ENCODE measurements around the gene CCDC142. TPM values are rescaled to one million over a fixed set of nuclear protein-coding genes. Genes with fewer than 3 reads are reported as not detected.

The CCDC142 gene, protein sequence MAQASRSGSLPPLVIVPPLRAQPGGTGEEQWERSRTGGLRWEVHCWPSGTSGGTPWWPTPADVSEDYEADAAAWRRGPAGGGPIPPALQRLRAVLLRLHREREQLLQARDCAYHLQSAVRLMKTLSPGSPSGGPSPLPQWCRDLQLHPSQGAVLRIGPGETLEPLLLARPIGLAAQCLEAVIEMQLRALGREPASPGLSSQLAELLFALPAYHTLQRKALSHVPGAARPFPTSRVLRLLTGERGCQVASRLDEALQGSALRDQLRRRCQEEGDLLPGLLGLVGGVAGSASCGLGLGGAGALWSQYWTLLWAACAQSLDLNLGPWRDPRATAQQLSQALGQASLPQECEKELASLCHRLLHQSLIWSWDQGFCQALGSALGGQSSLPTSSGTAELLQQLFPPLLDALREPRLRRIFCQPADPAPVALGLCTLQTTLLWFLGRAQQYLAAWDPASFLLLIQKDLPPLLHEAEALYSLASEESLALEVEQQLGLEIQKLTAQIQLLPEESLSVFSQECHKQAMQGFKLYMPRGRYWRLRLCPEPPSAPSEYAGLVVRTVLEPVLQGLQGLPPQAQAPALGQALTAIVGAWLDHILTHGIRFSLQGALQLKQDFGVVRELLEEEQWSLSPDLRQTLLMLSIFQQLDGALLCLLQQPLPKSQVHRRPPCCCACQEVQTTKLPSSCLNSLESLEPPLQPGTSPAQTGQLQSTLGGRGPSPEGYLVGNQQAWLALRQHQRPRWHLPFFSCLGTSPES
- polyA plus RNA-seq (ENCODE audit: low read depth in 6 of 6): 10 to 100 TPM in 4 of 6 donors, 1 to 10 TPM in 2; 5.9 to 25.9 (median 12.0) TPM

DNA sequence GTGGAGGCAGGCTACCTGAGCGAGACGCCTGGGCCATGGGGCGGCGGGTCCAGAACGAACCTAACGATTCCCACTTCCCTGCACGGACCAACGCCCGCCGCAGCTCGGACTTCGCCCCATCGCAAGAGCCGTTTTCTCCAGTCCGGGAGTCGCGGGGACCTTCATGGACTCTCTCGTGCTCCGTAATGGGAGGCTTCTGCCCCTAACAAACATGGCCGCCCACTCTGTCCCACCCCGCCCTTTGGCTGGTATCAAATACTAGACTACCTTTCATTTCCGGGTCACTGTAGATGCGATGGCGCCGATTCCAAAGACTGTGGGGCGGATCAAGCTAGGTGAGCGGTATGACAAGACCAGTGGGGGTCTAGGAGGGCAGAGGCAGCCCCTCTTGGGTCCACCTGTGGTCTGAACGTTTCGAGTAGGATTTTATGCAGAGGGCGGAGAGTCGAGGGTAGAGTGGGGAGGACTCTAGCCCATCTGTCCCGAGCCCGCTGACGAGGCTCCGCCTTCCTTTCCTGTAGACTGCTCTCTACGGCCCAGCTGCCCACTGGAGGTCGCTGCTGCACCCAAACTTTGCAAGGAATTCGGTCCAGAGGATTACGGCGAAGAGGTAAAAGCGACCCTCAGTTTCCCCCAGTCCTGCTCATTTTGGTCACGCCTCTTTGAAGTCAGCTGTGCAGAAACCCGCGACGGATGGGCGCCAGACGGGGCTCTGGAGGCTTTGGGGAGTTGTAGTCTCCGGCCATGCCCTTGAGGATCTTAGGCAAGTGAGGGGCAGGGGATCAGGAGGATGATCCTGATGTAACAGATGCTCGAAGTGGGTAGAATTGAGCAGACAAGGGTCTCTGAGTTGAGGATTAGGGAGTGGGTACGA, at the start of gene CCDC142, which contains the start of gene TTC31:
Gene CCDC142, minus strand, starts transcription at position 198 of the 874 bp plus-strand sequence. Its CDS starts 161 bp downstream, at position 37.
Gene TTC31, plus strand, starts transcription at position 281 of the 874 bp plus-strand sequence. Its CDS starts 15 bp downstream, at position 296.
- ATAC-seq (ENCODE audit: low read depth in 2 of 2) (peak; percentile 92 to 93), DNase-seq (peak; percentile 95)
- Mint-ChIP-seq H3K27ac (peak within 1 kb of the TSS; percentile 95 to 100 (median 98)), H3K36me3 (peaks cover 0 to 12% of the 10 kb centered on the region in 2 donors), H3K4me1 (peaks cover 28 to 35% (median 34%) of the 10 kb centered on the region in 3 donors), H3K27me3 (no peaks in the 10 kb centered on the region), H3K4me3 (peak within 1 kb of the TSS; percentile 95 to 100 (median 100)), H3K9me3 (no peaks in the 10 kb centered on the region)

- Mint-ChIP-seq H3K36me3 (peaks cover 2 to 12% of the 10 kb centered on the region in 2 donors), H3K4me3 (peak overlapping the region; percentile 2 to 96 (median 86)), H3K27me3 (no peaks in the 10 kb centered on the region), H3K27ac (peak overlapping the region in 4 of 6 donors; percentile 17 to 95 (median 74)), H3K9me3 (peaks cover 0 to 1% (median 0%) of the 10 kb centered on the region in 7 donors), H3K4me1 (peaks cover 39 to 43% (median 40%) of the 10 kb centered on the region in 3 donors)
- ATAC-seq (ENCODE audit: low read depth in 2 of 2) (no peak), DNase-seq (no peak)
Measured at GRCh38 chr2:74532222-74532621, 49.4 kb upstream of the CCDC142 start.

- H3K27me3 Mint-ChIP-seq: no peaks in the 10 kb centered on the region
- H3K36me3 Mint-ChIP-seq: peaks cover 8 to 14% of the 10 kb centered on the region in 2 donors
Measured at GRCh38 chr2:74531666-74532065, 48.9 kb upstream of the CCDC142 start.

DNA sequence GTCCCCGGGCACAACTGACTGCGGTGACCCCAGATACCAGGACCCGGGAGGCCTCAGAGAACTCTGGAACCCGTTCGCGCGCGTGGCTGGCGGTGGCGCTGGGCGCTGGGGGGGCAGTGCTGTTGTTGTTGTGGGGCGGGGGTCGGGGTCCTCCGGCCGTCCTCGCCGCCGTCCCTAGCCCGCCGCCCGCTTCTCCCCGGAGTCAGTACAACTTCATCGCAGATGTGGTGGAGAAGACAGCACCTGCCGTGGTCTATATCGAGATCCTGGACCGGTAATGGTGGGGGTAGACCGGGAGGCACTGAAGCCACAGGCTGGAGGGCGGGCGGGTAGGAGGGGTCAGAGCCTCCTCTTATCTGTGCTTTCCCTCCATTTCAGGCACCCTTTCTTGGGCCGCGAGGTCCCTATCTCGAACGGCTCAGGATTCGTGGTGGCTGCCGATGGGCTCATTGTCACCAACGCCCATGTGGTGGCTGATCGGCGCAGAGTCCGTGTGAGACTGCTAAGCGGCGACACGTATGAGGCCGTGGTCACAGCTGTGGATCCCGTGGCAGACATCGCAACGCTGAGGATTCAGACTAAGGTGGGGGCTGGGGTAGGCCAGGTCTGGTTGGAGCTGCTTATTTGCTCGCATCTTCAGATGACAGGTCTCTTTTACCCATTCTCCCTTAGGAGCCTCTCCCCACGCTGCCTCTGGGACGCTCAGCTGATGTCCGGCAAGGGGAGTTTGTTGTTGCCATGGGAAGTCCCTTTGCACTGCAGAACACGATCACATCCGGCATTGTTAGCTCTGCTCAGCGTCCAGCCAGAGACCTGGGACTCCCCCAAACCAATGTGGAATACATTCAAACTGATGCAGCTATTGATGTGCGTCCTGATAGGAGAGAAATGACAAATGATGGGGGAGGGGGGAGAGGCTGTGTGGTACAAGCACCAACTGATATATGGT, 47.7 kb upstream of the CCDC142 start:
- Mint-ChIP-seq H3K27ac (peak overlapping the region; percentile 63 to 97 (median 94)), H3K27me3 (no peaks in the 10 kb centered on the region), H3K4me3 (peak overlapping the region; percentile 83 to 96 (median 94)), H3K36me3 (peaks cover 15 to 21% of the 10 kb centered on the region in 2 donors), H3K9me3 (peaks cover 0 to 1% (median 0%) of the 10 kb centered on the region in 7 donors), H3K4me1 (peaks cover 46 to 57% (median 49%) of the 10 kb centered on the region in 3 donors)
- DNase-seq (peak; percentile 58), ATAC-seq (ENCODE audit: low read depth in 2 of 2) (peak; percentile 19 to 26)

More at GRCh38 chr2:74531666-74532065, 48.9 kb upstream of the CCDC142 start:
- peak overlapping the region in 3 of 6 donors; percentile 57 to 95 (median 93) for H3K27ac Mint-ChIP-seq
- ATAC-seq (ENCODE audit: low read depth in 2 of 2) (no peak), DNase-seq (no peak)
- H3K4me1 Mint-ChIP-seq: peaks cover 38 to 49% (median 42%) of the 10 kb centered on the region in 3 donors
- peak overlapping the region; percentile 17 to 96 (median 86) for H3K4me3 Mint-ChIP-seq
- H3K9me3 Mint-ChIP-seq: peaks cover 0 to 1% (median 0%) of the 10 kb centered on the region in 7 donors

GRCh38 chr2:74529357-74530238, 46.8 kb upstream of the CCDC142 start, which contains the start of the genes AUP1 and HTRA2:
Gene AUP1 (minus strand): TSS chr2:74529706. CDS start chr2:74529629, 77 bp downstream.
Gene HTRA2 (plus strand): TSS chr2:74529933. CDS start chr2:74530007, 74 bp downstream.
- H3K36me3 Mint-ChIP-seq: peaks cover 15 to 21% of the 10 kb centered on the region in 2 donors

GRCh38 chr2:74528600-74529356, 46.0 kb upstream of the CCDC142 start:
- DNase-seq: no peak

More at GRCh38 chr2:74529357-74530238, 46.8 kb upstream of the CCDC142 start, which contains the start of the genes AUP1 and HTRA2:
- Mint-ChIP-seq H3K4me3 (peak within 1 kb of the TSS; percentile 83 to 96 (median 94)), H3K27ac (peak within 1 kb of the TSS; percentile 93 to 97 (median 96)), H3K9me3 (peaks cover 0 to 1% (median 0%) of the 10 kb centered on the region in 7 donors), H3K27me3 (no peaks in the 10 kb centered on the region), H3K4me1 (peaks cover 46 to 57% (median 49%) of the 10 kb centered on the region in 3 donors)
- DNase-seq (peak; percentile 92), ATAC-seq (ENCODE audit: low read depth in 2 of 2) (peak; percentile 81 to 82)

GRCh38 chr2:74527741-74528140, 44.9 kb upstream of the CCDC142 start:
- H3K9me3 Mint-ChIP-seq: no peaks in the 10 kb centered on the region
- peaks cover 46 to 55% (median 49%) of the 10 kb centered on the region in 3 donors for H3K4me1 Mint-ChIP-seq
- H3K27me3 Mint-ChIP-seq: no peaks in the 10 kb centered on the region
- peak overlapping the region in 5 of 6 donors; percentile 18 to 95 (median 91) for H3K27ac Mint-ChIP-seq
- H3K36me3 Mint-ChIP-seq: peaks cover 15 to 21% of the 10 kb centered on the region in 2 donors
- H3K4me3 Mint-ChIP-seq: peak overlapping the region; percentile 83 to 96 (median 94)
- no peak for DNase-seq
- ATAC-seq (ENCODE audit: low read depth in 2 of 2): no peak

More at GRCh38 chr2:74528600-74529356, 46.0 kb upstream of the CCDC142 start:
- peak overlapping the region; percentile 93 to 97 (median 95) for H3K27ac Mint-ChIP-seq
- no peaks in the 10 kb centered on the region for H3K27me3 Mint-ChIP-seq
- no peak for ATAC-seq (ENCODE audit: low read depth in 2 of 2)
- peaks cover 15 to 21% of the 10 kb centered on the region in 2 donors for H3K36me3 Mint-ChIP-seq
- H3K4me3 Mint-ChIP-seq: peak overlapping the region; percentile 83 to 96 (median 94)
- H3K9me3 Mint-ChIP-seq: peaks cover 0 to 1% (median 0%) of the 10 kb centered on the region in 7 donors
- H3K4me1 Mint-ChIP-seq: peaks cover 46 to 57% (median 49%) of the 10 kb centered on the region in 3 donors

DNA sequence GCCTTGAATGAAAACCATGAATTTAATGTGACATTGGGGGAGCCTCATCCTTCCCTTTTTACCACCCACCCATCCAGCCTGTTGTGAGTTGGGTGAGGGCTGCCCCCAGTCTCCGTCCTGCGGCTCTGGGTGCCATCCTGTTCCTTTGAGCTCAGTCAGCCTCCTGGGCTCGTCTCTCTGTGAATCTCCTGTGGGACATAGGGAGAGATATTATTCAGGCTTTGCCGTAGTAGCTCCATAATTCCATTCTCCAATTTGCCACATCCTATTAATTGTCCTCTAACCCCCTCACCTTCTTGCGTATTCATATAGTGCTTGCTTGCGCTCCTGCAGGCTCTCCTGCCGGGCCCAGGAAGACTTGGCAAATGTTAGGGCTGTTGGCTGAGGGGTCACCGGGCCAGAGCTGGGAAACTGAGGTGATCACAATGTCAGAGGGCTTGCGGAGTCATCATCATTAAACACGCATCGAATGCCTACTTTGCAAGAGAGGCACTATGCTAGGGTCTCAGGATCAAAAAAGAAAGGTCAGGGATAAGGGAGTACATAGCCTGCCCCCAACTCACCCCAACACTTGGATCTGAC, 43.9 kb upstream of the CCDC142 start:
- H3K27me3 Mint-ChIP-seq: peaks cover 7 to 8% (median 7%) of the 10 kb centered on the region in 3 donors
- H3K27ac Mint-ChIP-seq: peak overlapping the region; percentile 41 to 98 (median 92)
- no peak for ATAC-seq (ENCODE audit: low read depth in 2 of 2)
- H3K4me1 Mint-ChIP-seq: peaks cover 38 to 45% (median 43%) of the 10 kb centered on the region in 3 donors
- DNase-seq: no peak
- peak overlapping the region; percentile 35 to 86 (median 46) for H3K4me3 Mint-ChIP-seq
- H3K9me3 Mint-ChIP-seq: no peaks in the 10 kb centered on the region
- H3K36me3 Mint-ChIP-seq: peaks cover 16 to 20% of the 10 kb centered on the region in 2 donors

DNA sequence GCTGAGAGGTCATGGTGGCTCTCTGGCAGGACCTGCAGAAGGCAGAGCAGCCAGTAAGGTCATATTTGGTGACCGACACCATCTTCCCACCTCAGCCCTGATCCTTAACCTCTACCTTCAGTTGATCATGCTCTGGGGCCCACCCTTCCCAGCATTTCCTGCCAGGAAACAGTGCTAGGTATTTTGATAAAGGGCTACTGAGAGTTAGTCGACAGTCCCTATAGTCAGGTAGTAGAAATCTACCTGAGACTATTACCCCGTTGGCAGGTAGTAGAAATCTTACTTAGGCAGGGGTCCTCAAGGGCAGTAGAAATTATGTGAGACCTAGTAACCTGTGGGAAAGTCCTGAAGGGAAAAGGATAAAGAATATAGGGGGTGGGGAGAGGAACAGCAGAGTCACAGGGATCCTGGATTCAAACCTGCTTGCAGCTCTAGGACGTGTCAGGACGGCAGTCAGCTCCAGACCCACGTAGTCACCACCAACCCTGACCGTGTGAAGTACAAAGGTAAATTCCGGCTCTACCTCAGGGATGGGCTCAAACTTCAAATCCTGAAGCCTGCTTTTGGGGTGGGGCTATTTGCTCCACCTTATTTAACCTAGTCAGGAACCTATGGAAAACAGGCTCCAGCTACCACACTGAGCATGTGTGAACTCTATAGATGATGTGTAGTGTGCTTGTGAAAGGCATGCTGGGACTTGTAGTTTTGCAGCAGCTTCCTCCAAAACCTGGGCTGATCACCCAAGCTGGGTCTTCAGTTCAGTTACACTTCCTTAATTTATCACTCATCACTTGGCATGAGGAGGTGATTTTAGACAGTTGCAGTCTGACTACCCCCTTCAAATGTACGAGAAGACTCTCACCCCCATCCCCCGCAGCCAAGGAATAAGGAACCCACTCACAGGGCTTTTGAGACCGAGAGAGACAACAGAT, 43.2 kb upstream of the CCDC142 start, which contains the start of gene DQX1:
Gene DQX1, minus strand, starts transcription at position 515 of the 932 bp plus-strand sequence. Its CDS starts 502 bp downstream, at position 13.
- Mint-ChIP-seq H3K36me3 (peaks cover 16 to 23% of the 10 kb centered on the region in 2 donors), H3K4me1 (peaks cover 30 to 38% (median 37%) of the 10 kb centered on the region in 3 donors), H3K27me3 (peaks cover 12 to 15% (median 15%) of the 10 kb centered on the region in 3 donors), H3K27ac (peak within 1 kb of the TSS; percentile 41 to 98 (median 92)), H3K4me3 (peak within 1 kb of the TSS; percentile 35 to 86 (median 46)), H3K9me3 (no peaks in the 10 kb centered on the region)
- DNase-seq (peak; percentile 69), ATAC-seq (ENCODE audit: low read depth in 2 of 2) (peak; percentile 24 to 32)
